K562 (cell line): ENCODE results near the gene CTXN1. TPM values are rescaled to one million over a fixed set of nuclear protein-coding genes. Genes with fewer than 3 reads are reported as not detected.

Experiments
- CAMTA2 ChIP-seq: fragments of 250-450 bp; sonication (Bioruptor Pico); conservative IDR thresholded peaks from 2 replicates; pipeline ENCODE4 v1.5.1; 2022
- CSDE1 ChIP-seq, 2 experiments: fragments of 450-650 bp; IDR thresholded peaks; 2 replicates each; pipeline ENCODE4 v1.6.1; 2016; ENCODE audit warnings: mild to moderate bottlenecking in 1 of 2
- DNMT1 ChIP-seq: fragments of 450-650 bp; IDR thresholded peaks from 2 replicates; pipeline ENCODE4 v1.6.1; 2016; ENCODE audit warnings: antibody characterized with exemption, mild to moderate bottlenecking
- ELF4 ChIP-seq: fragments of 450-650 bp; formaldehyde crosslinking; IDR thresholded peaks from 2 replicates; pipeline ENCODE4 v1.4.0; 2022; ENCODE audit warnings: missing genetic modification characterization
- ETV5 ChIP-seq: sonication (generic); formaldehyde crosslinking; IDR thresholded peaks from 2 replicates; pipeline ENCODE4 v1.4.0; 2020; ENCODE audit warnings: low read depth, mild to moderate bottlenecking, missing genetic modification reagents
- HMGN3 ChIP-seq: IDR thresholded peaks from 2 replicates; pipeline ENCODE4 v1.6.1; 2011; ENCODE audit warnings: borderline replicate concordance, low read depth, mild to moderate bottlenecking, mixed read lengths, low read length; ENCODE audit not compliant: insufficient read length; ENCODE audit errors: extremely low read depth
- OTX1 ChIP-seq: fragments of 450-650 bp; formaldehyde crosslinking; IDR thresholded peaks from 2 replicates; pipeline ENCODE4 v1.4.0; 2022; ENCODE audit warnings: mild to moderate bottlenecking
- RFX7 ChIP-seq: fragments of 250-450 bp; sonication (Bioruptor Pico); IDR thresholded peaks from 2 replicates; pipeline ENCODE4 v1.5.1; 2021; ENCODE audit warnings: mild to moderate bottlenecking
- SMARCC2 ChIP-seq: fragments of 450-650 bp; IDR thresholded peaks from 2 replicates; pipeline ENCODE4 v1.6.1; 2017; ENCODE audit warnings: antibody characterized with exemption, moderate library complexity, mild to moderate bottlenecking, low read depth
- SMC3 ChIP-seq: conservative IDR thresholded peaks from 2 replicates; pipeline ENCODE4 v1.6.1; 2011; ENCODE audit warnings: low read depth, low read length, improper control_type of control experiment; ENCODE audit not compliant: insufficient read depth
- SOX6 ChIP-seq: fragments of 450-650 bp; IDR thresholded peaks from 2 replicates; pipeline ENCODE4 v1.6.1; 2014; ENCODE audit warnings: mild to moderate bottlenecking
- TAF1 ChIP-seq: IDR thresholded peaks from 2 replicates; pipeline ENCODE4 v1.6.1; 2011; ENCODE audit warnings: mild to moderate bottlenecking, low read length, moderate library complexity; ENCODE audit not compliant: insufficient read depth, control insufficient read depth, severe bottlenecking; ENCODE audit errors: extremely low read depth
- TEAD4 ChIP-seq, 2 experiments: sonication (generic) in 1 of 2; formaldehyde crosslinking in 1 of 2; IDR thresholded peaks; 2 replicates each; pipeline versions ENCODE4 v1.6.1 to v1.8.0; 2012 to 2022; ENCODE audit warnings: borderline replicate concordance in 1 of 2, inconsistent platforms in 1 of 2, low read length in 1 of 2, mild to moderate bottlenecking in 1 of 2, missing genetic modification reagents in 1 of 2
- TGIF2 ChIP-seq: sonication (generic); formaldehyde crosslinking; IDR thresholded peaks from 2 replicates; pipeline ENCODE4 v1.8.1; 2022; ENCODE audit warnings: mild to moderate bottlenecking, missing genetic modification reagents, moderate library complexity
- TRIM24 ChIP-seq, 2 experiments: fragments of 450-650 bp; IDR thresholded peaks; 2 replicates each; pipeline ENCODE4 v1.6.1; 2016
- ZNF41 ChIP-seq: fragments of 250-450 bp; sonication (Bioruptor Pico); conservative IDR thresholded peaks from 2 replicates; pipeline ENCODE4 v1.4.0; 2020; ENCODE audit warnings: mild to moderate bottlenecking
- ZNF431 ChIP-seq: sonication (generic); formaldehyde crosslinking; IDR thresholded peaks from 2 replicates; pipeline ENCODE4 v1.8.0; 2022; ENCODE audit warnings: mild to moderate bottlenecking, missing genetic modification reagents
- ZNF507 ChIP-seq: conservative IDR thresholded peaks from 2 replicates; pipeline ENCODE4 v1.6.1; 2017; ENCODE audit warnings: missing genetic modification characterization, missing compliant biosample characterization
- ZNF57 ChIP-seq: fragments of 450-650 bp; formaldehyde crosslinking; IDR thresholded peaks from 2 replicates; pipeline ENCODE4 v1.4.0; 2020; ENCODE audit warnings: mild to moderate bottlenecking, moderate library complexity
- ZNF695 ChIP-seq: fragments of 450-650 bp; formaldehyde crosslinking; IDR thresholded peaks from 2 replicates; pipeline ENCODE4 v1.4.0; 2020; ENCODE audit warnings: mild to moderate bottlenecking, moderate library complexity
- polyA plus RNA-seq, 8 experiments: library from polyadenylated mRNA; depleted of rRNA in 4 of 8; stranded (reverse) in 5 of 8; unstranded in 3 of 8; fragments of >200 nt; fragmentation: Nextera tagmentation in 2 of 8; fragmentation: Illumina TruSeq in 1 of 8; extraction: Ambion mirVana in 2 of 8; extraction: Trizol in 1 of 8; gene quantifications; 2 replicates each; pipeline versions ENCODE4 v1.2.1 to v1.2.3, GENCODE V29; 2011 to 2014; ENCODE audit warnings: inconsistent platforms in 1 of 8, missing spikeins in 1 of 8
- total RNA-seq, 7 experiments: library from RNA; depleted of rRNA in 6 of 7; stranded (reverse); fragments of >200 nt in 6 of 7; fragmentation: Illumina TruSeq in 2 of 7; extraction: Trizol in 2 of 7; gene quantifications; 2 replicates each; pipeline versions ENCODE4 v1.2.1 to v1.2.3, GENCODE V29; 2011 to 2021; ENCODE audit warnings: low replicate concordance in 1 of 7
- TF ChIP-seq, protein P1 (sequence below): fragments of 250-450 bp; sonication (Bioruptor Pico); IDR thresholded peaks from 2 replicates; pipeline ENCODE4 v1.8.0; 2022; ENCODE audit warnings: moderate library complexity, mild to moderate bottlenecking, inconsistent platforms
- TF ChIP-seq, protein P2 (sequence below), 2 experiments: fragments of 450-650 bp in 1 of 2; sonication (generic) in 1 of 2; formaldehyde crosslinking in 1 of 2; IDR thresholded peaks in 1 of 2; conservative IDR thresholded peaks in 1 of 2; 2 replicates each; pipeline versions ENCODE4 v1.6.1 to v1.8.1; 2016 to 2023; ENCODE audit warnings: mild to moderate bottlenecking in 2 of 2, moderate library complexity in 2 of 2, inconsistent platforms in 1 of 2, missing genetic modification reagents in 1 of 2
- TF ChIP-seq, protein P3 (sequence below): fragments of 450-650 bp; IDR thresholded peaks from 2 replicates; pipeline ENCODE4 v1.6.1; 2017; ENCODE audit warnings: mild to moderate bottlenecking, moderate library complexity
- TF ChIP-seq, protein P4 (sequence below): fragments of 250-450 bp; sonication (Bioruptor Pico); IDR thresholded peaks from 2 replicates; pipeline ENCODE4 v1.4.0; 2020; ENCODE audit warnings: mild to moderate bottlenecking

The CTXN1 gene
- total and polyA plus RNA-seq, 9 of the 15 experiments (the other 6 are each of a cell fraction or from before 2014, with no cell fraction given), result 0.15 to 37.4 (median 1.8) TPM; not detected in 2

DNA sequence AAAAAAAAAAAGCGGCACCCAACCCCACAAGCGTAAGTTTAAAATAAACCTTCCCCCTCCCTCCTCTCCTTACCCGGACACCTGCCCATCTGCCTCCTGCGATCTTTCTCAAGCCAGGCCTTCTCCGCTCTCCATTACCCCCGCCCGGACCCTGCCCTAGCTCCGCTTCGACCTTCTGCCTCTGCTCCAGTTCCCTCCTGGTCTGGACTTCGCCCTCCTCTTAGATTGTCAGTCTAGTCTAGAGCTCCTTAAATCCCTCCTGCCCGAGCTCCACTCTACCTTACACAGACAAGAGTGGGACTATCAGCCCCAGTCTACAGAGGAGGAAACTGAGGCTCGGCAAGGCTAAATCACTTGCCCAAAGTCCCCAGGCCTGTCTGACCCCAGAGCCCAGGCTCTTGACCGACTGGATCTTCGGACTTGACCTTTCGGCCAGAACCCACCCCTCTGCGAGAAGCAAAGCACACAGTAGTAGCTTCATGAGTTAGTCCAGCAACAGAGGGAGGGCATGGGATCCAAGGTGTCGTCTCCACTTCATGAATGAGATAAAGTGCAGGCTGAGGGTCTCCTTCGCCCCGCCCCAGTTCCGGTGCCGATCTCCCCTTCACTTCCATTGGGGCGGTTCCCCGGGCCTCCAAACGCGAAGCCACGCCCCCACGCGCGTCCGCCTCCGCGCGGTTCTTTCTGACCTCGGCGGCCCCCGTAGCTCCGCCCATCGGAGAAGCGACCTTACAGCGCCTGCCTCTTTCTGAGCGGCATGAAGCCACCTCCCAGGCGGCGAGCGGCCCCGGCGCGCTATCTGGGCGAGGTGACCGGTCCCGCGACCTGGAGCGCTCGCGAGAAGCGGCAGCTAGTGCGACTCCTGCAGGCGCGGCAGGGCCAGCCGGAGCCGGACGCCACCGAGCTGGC is 6.1 kb downstream of the CTXN1 start, which contains the start of gene SNAPC2 (continued):
- TF ChIP-seq, protein P1, sequence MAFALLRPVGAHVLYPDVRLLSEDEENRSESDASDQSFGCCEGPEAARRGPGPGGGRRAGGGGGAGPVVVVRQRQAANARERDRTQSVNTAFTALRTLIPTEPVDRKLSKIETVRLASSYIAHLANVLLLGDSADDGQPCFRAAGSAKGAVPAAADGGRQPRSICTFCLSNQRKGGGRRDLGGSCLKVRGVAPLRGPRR (CRISPR knock-in tag), result no peak
- TF ChIP-seq SMARCC2 (no peak), ZNF431 (CRISPR knock-in tag) (no peak), TAF1 (peak; percentile 4), TEAD4 (IDR thresholded peaks at IDR 0.05; ENCODE audit: low read length) (no peak), TEAD4 (CRISPR knock-in tag; IDR thresholded peaks at IDR 0.05; ENCODE audit: borderline replicate concordance) (no peak), DNMT1 (no peak), ETV5 (CRISPR knock-in tag) (peak; percentile 79; the same call in 1 of the 2 replicates), ZNF695 (CRISPR knock-in tag) (0 out of 2 replicates have a peak, but pooled peaks have one; percentile 21), HMGN3 (peak; percentile 57), CAMTA2 (CRISPR knock-in tag) (no peak), ZNF507 (no peak), TRIM24 (IDR thresholded peaks at IDR 0.05) (no peak), ZNF57 (CRISPR knock-in tag) (no peak), SOX6 (no peak), RFX7 (CRISPR knock-in tag) (no peak), ZNF41 (no peak), CSDE1 (IDR thresholded peaks at IDR 0.05) (no peak), TGIF2 (no peak), OTX1 (CRISPR knock-in tag) (no peak), ELF4 (CRISPR knock-in tag) (no peak), SMC3 (no peak)
- TF ChIP-seq, protein P2, sequence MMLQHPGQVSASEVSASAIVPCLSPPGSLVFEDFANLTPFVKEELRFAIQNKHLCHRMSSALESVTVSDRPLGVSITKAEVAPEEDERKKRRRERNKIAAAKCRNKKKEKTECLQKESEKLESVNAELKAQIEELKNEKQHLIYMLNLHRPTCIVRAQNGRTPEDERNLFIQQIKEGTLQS (IDR thresholded peaks at IDR 0.05), result no peak
- TF ChIP-seq, protein P2 (CRISPR knock-in tag; conservative IDR thresholded peaks at IDR 0.05), result 0 out of 2 replicates have a peak, but pooled peaks have one; percentile 32
- TF ChIP-seq, protein P3, sequence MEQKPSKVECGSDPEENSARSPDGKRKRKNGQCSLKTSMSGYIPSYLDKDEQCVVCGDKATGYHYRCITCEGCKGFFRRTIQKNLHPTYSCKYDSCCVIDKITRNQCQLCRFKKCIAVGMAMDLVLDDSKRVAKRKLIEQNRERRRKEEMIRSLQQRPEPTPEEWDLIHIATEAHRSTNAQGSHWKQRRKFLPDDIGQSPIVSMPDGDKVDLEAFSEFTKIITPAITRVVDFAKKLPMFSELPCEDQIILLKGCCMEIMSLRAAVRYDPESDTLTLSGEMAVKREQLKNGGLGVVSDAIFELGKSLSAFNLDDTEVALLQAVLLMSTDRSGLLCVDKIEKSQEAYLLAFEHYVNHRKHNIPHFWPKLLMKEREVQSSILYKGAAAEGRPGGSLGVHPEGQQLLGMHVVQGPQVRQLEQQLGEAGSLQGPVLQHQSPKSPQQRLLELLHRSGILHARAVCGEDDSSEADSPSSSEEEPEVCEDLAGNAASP, result no peak
- TF ChIP-seq, protein P4, sequence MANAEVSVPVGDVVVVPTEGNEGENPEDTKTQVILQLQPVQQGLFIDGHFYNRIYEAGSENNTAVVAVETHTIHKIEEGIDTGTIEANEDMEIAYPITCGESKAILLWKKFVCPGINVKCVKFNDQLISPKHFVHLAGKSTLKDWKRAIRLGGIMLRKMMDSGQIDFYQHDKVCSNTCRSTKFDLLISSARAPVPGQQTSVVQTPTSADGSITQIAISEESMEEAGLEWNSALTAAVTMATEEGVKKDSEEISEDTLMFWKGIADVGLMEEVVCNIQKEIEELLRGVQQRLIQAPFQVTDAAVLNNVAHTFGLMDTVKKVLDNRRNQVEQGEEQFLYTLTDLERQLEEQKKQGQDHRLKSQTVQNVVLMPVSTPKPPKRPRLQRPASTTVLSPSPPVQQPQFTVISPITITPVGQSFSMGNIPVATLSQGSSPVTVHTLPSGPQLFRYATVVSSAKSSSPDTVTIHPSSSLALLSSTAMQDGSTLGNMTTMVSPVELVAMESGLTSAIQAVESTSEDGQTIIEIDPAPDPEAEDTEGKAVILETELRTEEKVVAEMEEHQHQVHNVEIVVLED (CRISPR knock-in tag), result peak; percentile 24; the same call in 1 of the 2 replicates
